Kidney (tissue), 14 donors: ENCODE data around the gene NR3C2. TPM values are rescaled to one million over a fixed set of nuclear protein-coding genes. Genes with fewer than 3 reads are reported as not detected.

Experiments used
- DNase-seq, 5 donors: peaks; one replicate each; pipeline ENCODE4 v3.0.0-alpha.2; 2013 to 2020
- FAIRE-seq: peaks from 2 replicates; lab custom pipeline; 2012; peaks lifted over from hg19 to GRCh38; lab: Jason Lieb, UNC
- H3K27ac ChIP-seq, 2 donors: one replicate each; pipeline ENCODE4 v1.7.0; 2013; ENCODE audit warnings: low read depth in 2 of 2, low read length in 2 of 2, inconsistent platforms in 1 of 2
- H3K27me3 ChIP-seq: one replicate; pipeline ENCODE4 v1.7.1; 2013; ENCODE audit warnings: low read length, inconsistent platforms; ENCODE audit not compliant: control insufficient read depth, insufficient read depth
- H3K36me3 ChIP-seq, 3 donors: one replicate each; pipeline versions ENCODE4 v1.7.0 to v1.7.1; 2013; ENCODE audit warnings: low read length in 3 of 3, control low read depth in 1 of 3, inconsistent platforms in 1 of 3; ENCODE audit not compliant: insufficient read depth in 3 of 3, control insufficient read depth in 2 of 3
- H3K4me1 ChIP-seq, 3 donors: one replicate each; pipeline versions ENCODE4 v1.7.0 to v1.7.1; 2013; ENCODE audit warnings: low read length in 3 of 3, inconsistent platforms in 1 of 3, low read depth in 1 of 3; ENCODE audit not compliant: control insufficient read depth in 2 of 3, insufficient read depth in 2 of 3
- H3K4me3 ChIP-seq, 3 donors: one replicate each; pipeline versions ENCODE4 v1.7.0 to v1.8.1; 2013; ENCODE audit warnings: low read length in 3 of 3, control low read depth in 1 of 3, inconsistent platforms in 1 of 3
- H3K9ac ChIP-seq, 3 donors: one replicate each; pipeline versions ENCODE4 v1.7.0 to v1.7.1; 2013; ENCODE audit warnings: low read length in 3 of 3, control low read depth in 1 of 3, inconsistent platforms in 1 of 3
- H3K9me3 ChIP-seq, 3 donors: one replicate each; pipeline versions ENCODE4 v1.7.0 to v1.7.1; 2013; ENCODE audit warnings: low read length in 3 of 3, control low read depth in 1 of 3, inconsistent platforms in 1 of 3; ENCODE audit not compliant: control insufficient read depth in 2 of 3, insufficient read depth in 1 of 3
- intact Hi-C: fragments of 100-400 bp; cut with DNase I; formaldehyde crosslinking; loops from one replicate; pipeline ENCODE4 v1.11.1; 2022
- polyA plus RNA-seq: library from polyadenylated mRNA; stranded (reverse); fragments of 350-450 nt; fragmentation: Illumina TruSeq; extraction: RNeasy Lipid Tissue Mini Kit (QIAGEN cat#74804); gene quantifications from one replicate; pipeline ENCODE4 v1.2.3, GENCODE V29; 2014; ENCODE audit warnings: low read depth, low replicate concordance; ENCODE audit not compliant: insufficient read depth
- total RNA-seq: library from RNA; stranded (reverse); fragmentation: NEBNext Ultra II Directional; extraction: Animal tissue kit (Norgen Biotek cat#: 25700); gene quantifications from one replicate; pipeline ENCODE4 v1.2.1, GENCODE V29; 2021
- TF ChIP-seq, protein P1 (sequence below): IDR thresholded peaks from 3 replicates; pipeline ENCODE4 v1.5.1; 2012; ENCODE audit warnings: mild to moderate bottlenecking, moderate library complexity, borderline replicate concordance; ENCODE audit not compliant: insufficient read depth; ENCODE audit errors: extremely low read depth
- donor health status: control.
- donor health status: control.
- donor health status: control.
- donor health status: control.
- donor health status: control.
- donor health status: DM: yes; HTN: yes; CAD: no.
- donor health status: Normal renal cell carcinoma (clear cell type).

Gene NR3C2
- total and polyA plus RNA-seq, 2 donors from 2014 or later: 8.7 to 43.4 TPM

DNA sequence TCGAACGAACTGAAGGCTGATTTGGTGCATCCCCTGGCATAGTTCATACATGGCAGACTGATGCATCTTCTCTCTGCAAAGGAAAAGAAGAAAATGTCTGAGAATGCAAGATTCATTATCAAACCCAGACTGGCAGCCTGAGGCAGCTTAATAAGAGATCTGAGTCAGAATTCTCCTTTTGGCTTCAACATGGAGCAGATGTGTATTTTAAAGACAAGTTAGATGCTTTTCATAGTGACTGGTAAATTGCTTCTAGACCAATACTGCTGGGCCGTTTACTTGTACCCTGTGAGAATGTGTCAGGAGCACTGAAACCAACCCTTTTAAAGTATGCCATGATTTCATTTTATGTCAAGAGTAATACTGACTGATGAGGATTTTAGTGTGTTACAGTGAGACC lies 322.0 kb downstream of the NR3C2 start:
- Histone ChIP-seq H3K4me3 (no peak overlapping the region), H3K9me3 (peaks cover 0 to 13% (median 3%) of the 10 kb centered on the region in 3 donors), H3K4me1 (no peaks in the 10 kb centered on the region), H3K36me3 (peaks cover 0 to 8% (median 2%) of the 10 kb centered on the region in 3 donors), H3K27ac (no peak overlapping the region), H3K27me3 (no peaks in the 10 kb centered on the region), H3K9ac (no peak overlapping the region)
- FAIRE-seq (no peak), DNase-seq (no peak)
- intact Hi-C loops: no loop called here
- TF ChIP-seq, protein P1, sequence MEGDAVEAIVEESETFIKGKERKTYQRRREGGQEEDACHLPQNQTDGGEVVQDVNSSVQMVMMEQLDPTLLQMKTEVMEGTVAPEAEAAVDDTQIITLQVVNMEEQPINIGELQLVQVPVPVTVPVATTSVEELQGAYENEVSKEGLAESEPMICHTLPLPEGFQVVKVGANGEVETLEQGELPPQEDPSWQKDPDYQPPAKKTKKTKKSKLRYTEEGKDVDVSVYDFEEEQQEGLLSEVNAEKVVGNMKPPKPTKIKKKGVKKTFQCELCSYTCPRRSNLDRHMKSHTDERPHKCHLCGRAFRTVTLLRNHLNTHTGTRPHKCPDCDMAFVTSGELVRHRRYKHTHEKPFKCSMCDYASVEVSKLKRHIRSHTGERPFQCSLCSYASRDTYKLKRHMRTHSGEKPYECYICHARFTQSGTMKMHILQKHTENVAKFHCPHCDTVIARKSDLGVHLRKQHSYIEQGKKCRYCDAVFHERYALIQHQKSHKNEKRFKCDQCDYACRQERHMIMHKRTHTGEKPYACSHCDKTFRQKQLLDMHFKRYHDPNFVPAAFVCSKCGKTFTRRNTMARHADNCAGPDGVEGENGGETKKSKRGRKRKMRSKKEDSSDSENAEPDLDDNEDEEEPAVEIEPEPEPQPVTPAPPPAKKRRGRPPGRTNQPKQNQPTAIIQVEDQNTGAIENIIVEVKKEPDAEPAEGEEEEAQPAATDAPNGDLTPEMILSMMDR: no peak

DNA sequence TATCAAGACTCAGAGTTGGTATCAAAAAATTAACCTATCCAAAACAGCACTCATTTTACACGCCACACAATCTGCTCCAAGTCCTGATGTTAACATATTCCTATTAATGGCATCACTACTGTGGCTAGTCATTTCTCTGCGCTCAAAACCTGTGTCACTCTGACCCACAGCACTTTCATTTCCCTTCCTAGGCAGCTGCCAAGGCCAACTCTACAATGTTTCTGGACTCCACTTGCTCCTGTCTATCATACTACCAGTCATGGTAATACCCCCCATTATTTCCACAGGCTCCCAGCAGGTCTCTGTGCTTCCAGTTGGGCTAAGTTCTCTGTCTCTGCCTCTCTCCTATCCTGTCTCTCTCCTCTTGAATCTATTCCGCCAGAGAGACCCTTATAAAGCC lies 323.6 kb downstream of the NR3C2 start:
- FAIRE-seq: no peak
- no peak for DNase-seq
- Histone ChIP-seq H3K9me3 (peaks cover 0 to 5% (median 0%) of the 10 kb centered on the region in 3 donors), H3K36me3 (peaks cover 1 to 13% (median 6%) of the 10 kb centered on the region in 3 donors), H3K9ac (no peak overlapping the region), H3K4me3 (no peak overlapping the region), H3K4me1 (no peaks in the 10 kb centered on the region), H3K27ac (no peak overlapping the region), H3K27me3 (no peaks in the 10 kb centered on the region)
- intact Hi-C loops: no loop called here
- TF ChIP-seq, protein P1: no peak

DNA sequence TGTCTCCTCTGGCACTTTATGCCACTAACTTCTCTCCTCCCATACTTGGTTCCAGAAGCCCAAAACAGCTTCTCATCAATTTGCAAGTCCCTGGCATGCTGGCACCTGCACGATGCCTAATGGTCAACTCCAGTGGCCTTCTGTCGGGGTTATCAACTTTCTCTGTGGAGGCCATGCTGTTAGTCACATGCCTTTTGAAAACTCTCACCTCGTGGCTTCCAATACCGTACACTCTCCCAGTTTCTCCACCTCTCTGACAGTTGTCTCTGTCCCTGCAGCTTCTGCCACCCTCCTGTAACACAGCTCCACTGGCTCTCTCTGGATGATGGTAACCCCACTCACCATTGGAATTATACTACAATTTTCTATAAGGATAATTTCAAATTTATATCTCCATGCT lies 324.0 kb downstream of the NR3C2 start:
- intact Hi-C loops: no loop called here
- no peaks in the 10 kb centered on the region for H3K27me3 ChIP-seq
- no peak overlapping the region for H3K4me3 ChIP-seq
- H3K9ac ChIP-seq: no peak overlapping the region
- FAIRE-seq: no peak
- TF ChIP-seq, protein P1: no peak
- H3K27ac ChIP-seq: no peak overlapping the region
- H3K4me1 ChIP-seq: no peaks in the 10 kb centered on the region
- peaks cover 2 to 16% (median 7%) of the 10 kb centered on the region in 3 donors for H3K36me3 ChIP-seq
- peaks cover 0 to 3% (median 0%) of the 10 kb centered on the region in 3 donors for H3K9me3 ChIP-seq
- no peak for DNase-seq

DNA sequence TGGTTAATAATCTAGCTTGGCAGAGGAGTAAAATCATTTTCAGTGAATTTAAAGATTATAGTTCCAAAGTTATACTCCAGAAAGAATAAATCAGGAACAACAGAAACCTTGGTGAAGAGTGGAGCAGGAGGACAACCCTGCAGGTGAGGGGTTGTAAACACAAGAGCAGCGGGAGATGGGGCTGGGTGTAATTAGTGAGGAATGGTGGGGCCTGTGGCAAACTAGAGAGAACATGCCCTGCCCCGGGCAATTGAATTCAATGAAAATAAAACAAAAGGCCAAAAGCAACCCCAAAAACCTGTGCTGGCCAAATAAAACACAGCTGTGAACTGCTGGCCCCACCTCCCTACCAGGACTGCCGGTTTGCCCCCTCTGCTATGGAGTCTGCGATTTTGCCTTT lies 325.2 kb downstream of the NR3C2 start:
- H3K9ac ChIP-seq: no peak overlapping the region
- H3K9me3 ChIP-seq: no peaks in the 10 kb centered on the region
- no peak overlapping the region for H3K4me3 ChIP-seq
- intact Hi-C loops: no loop called here
- H3K27ac ChIP-seq: no peak overlapping the region
- DNase-seq (no peak), FAIRE-seq (no peak)
- H3K36me3 ChIP-seq: peaks cover 2 to 16% (median 7%) of the 10 kb centered on the region in 3 donors
- TF ChIP-seq, protein P1: no peak
- H3K27me3 ChIP-seq: no peaks in the 10 kb centered on the region
- H3K4me1 ChIP-seq: no peaks in the 10 kb centered on the region
